Fibroblast of lung (primary cell): Measurements from ENCODE around the gene TSTD2. TPM values are rescaled to one million over a fixed set of nuclear protein-coding genes. Genes with fewer than 3 reads are reported as not detected.

Experiments used
- DNase-seq, 2 donors: peaks; one replicate each; pipeline versions ENCODE4 v3.0.0 to v3.0.0-alpha.2; 2010; ENCODE audit warnings: low read depth in 2 of 2
- H2AFZ ChIP-seq: 2 replicates; pipeline ENCODE4 v1.5.1; 2012; ENCODE audit warnings: low read length, control low read depth, inconsistent platforms
- H3K27ac ChIP-seq: 2 replicates; pipeline ENCODE4 v1.5.1; 2011; ENCODE audit warnings: low read length, control low read depth; ENCODE audit not compliant: insufficient read depth
- H3K27me3 ChIP-seq: 2 replicates; pipeline ENCODE4 v1.5.1; 2011; ENCODE audit warnings: mild to moderate bottlenecking, low read length; ENCODE audit not compliant: control insufficient read depth, insufficient read depth
- H3K36me3 ChIP-seq: 2 replicates; pipeline ENCODE4 v1.5.1; 2011; ENCODE audit warnings: low read length; ENCODE audit not compliant: control insufficient read depth, insufficient read depth
- H3K4me1 ChIP-seq: 2 replicates; pipeline ENCODE4 v1.5.1; 2011; ENCODE audit warnings: low read length; ENCODE audit not compliant: control insufficient read depth, insufficient read depth; ENCODE audit errors: extremely low read depth
- H3K4me2 ChIP-seq: 2 replicates; pipeline ENCODE4 v1.5.1; 2011; ENCODE audit warnings: low read length, control low read depth; ENCODE audit not compliant: insufficient read depth; ENCODE audit errors: extremely low read depth
- H3K4me3 ChIP-seq, 4 experiments: fragments of 200-600 bp in 1 of 4; sonication (generic) in 1 of 4; replicated peaks in 1 of 4; 2 replicates each; pipeline ENCODE4 v1.5.1; 2011 to 2016; ENCODE audit warnings: low read length in 4 of 4, low read depth in 3 of 4, mild to moderate bottlenecking in 3 of 4, control low read depth in 2 of 4, inconsistent platforms in 1 of 4, mixed read lengths in 1 of 4; ENCODE audit not compliant: insufficient read depth in 1 of 4; ENCODE audit errors: control extremely low read depth in 1 of 4
- H3K79me2 ChIP-seq: 2 replicates; pipeline ENCODE4 v1.5.1; 2012; ENCODE audit warnings: mild to moderate bottlenecking, low read length, inconsistent platforms; ENCODE audit not compliant: control insufficient read depth, insufficient read depth
- H3K9ac ChIP-seq: 2 replicates; pipeline ENCODE4 v1.5.1; 2011; ENCODE audit warnings: mild to moderate bottlenecking, low read length, control low read depth; ENCODE audit not compliant: insufficient read depth
- H3K9me3 ChIP-seq: 2 replicates; pipeline ENCODE4 v1.5.1; 2012; ENCODE audit warnings: low read depth, low read length; ENCODE audit not compliant: control insufficient read depth, insufficient read depth
- H4K20me1 ChIP-seq: 2 replicates; pipeline ENCODE4 v1.5.1; 2011; ENCODE audit warnings: low read length; ENCODE audit not compliant: control insufficient read depth, insufficient read depth; ENCODE audit errors: extremely low read depth
- EZH2 ChIP-seq: IDR thresholded peaks from 2 replicates; pipeline ENCODE4 v1.5.1; 2012; ENCODE audit warnings: low read length, control low read depth, mild to moderate bottlenecking; ENCODE audit errors: missing control alignments
- polyA plus RNA-seq, 2 donors: library from polyadenylated mRNA; depleted of rRNA in 1 of 2; stranded (reverse) in 1 of 2; unstranded in 1 of 2; fragments of >200 nt; gene quantifications; 2 replicates each; pipeline ENCODE4 v1.2.1, GENCODE V29; 2011 to 2012; ENCODE audit warnings: missing spikeins in 1 of 2
- total RNA-seq: library from RNA; depleted of rRNA; stranded (reverse); fragments of >200 nt; gene quantifications from 2 replicates; pipeline ENCODE4 v1.2.1, GENCODE V29; 2014
- TF ChIP-seq, protein P1 (sequence below), 2 donors: IDR thresholded peaks in 1 of 2; conservative IDR thresholded peaks in 1 of 2; 1 replicate in 1 of 2; 2 replicates in 1 of 2; pipeline ENCODE4 v1.5.1; 2011 to 2012; ENCODE audit warnings: low read length in 2 of 2, control low read depth in 1 of 2, inconsistent platforms in 1 of 2, low read depth in 1 of 2, mild to moderate bottlenecking in 1 of 2

Gene TSTD2
- total and polyA plus RNA-seq, 2 donors (not counting 1 experiment from before 2014, with no cell fraction given), result 15.9 to 20.1 TPM

DNA sequence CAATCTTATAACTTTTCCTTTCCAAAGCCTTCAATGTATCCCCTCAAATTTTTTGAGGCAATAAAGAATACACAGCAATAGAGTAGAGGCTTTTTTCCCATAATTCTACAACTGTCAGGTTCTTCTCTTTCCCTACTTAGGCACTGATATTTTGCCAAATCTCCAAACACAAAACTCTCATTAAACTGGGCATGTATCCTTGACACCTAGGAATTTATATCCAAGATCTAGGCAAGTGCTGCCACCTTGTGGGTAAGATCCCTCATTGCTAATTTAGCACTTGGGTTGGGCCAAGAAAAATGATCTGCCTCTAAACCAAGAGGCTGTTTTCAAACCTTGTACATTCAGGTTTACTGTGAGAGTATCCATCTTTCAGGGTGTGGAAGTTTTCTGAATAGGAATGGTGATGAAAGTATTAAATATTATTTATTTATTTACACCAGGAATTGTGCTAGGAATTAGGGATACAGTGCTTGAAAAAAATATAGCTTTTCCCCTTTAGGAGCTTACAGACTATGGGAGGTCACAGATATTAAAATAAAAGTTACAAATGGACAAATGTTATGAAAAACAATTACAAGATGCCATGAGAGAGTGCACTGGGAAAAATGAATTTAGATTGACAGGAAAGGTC is 17.6 kb downstream of the TSTD2 start:
- DNase-seq, result peak; percentile 49 to 68
- Histone ChIP-seq H3K27me3 (no peaks in the 10 kb centered on the region), H3K4me2 (no peak overlapping the region), H2AFZ (no peak overlapping the region), H3K27ac (no peak overlapping the region), H3K9ac (no peak overlapping the region), H3K4me3 (no peak overlapping the region), H3K4me1 (no peaks in the 10 kb centered on the region), H3K9me3 (no peaks in the 10 kb centered on the region), H3K79me2 (no peaks in the 10 kb centered on the region), H3K36me3 (peaks cover 6% of the 10 kb centered on the region), H4K20me1 (no peaks in the 10 kb centered on the region)
- TF ChIP-seq EZH2, result no peak
- TF ChIP-seq, protein P1, sequence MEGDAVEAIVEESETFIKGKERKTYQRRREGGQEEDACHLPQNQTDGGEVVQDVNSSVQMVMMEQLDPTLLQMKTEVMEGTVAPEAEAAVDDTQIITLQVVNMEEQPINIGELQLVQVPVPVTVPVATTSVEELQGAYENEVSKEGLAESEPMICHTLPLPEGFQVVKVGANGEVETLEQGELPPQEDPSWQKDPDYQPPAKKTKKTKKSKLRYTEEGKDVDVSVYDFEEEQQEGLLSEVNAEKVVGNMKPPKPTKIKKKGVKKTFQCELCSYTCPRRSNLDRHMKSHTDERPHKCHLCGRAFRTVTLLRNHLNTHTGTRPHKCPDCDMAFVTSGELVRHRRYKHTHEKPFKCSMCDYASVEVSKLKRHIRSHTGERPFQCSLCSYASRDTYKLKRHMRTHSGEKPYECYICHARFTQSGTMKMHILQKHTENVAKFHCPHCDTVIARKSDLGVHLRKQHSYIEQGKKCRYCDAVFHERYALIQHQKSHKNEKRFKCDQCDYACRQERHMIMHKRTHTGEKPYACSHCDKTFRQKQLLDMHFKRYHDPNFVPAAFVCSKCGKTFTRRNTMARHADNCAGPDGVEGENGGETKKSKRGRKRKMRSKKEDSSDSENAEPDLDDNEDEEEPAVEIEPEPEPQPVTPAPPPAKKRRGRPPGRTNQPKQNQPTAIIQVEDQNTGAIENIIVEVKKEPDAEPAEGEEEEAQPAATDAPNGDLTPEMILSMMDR (conservative IDR thresholded peaks at IDR 0.05 in 1 of 2, IDR thresholded peaks at IDR 0.05 in 1 of 2; ENCODE audit: low read depth in 1 of 2, low read length in 2 of 2), result peak; percentile 82 to 88

DNA sequence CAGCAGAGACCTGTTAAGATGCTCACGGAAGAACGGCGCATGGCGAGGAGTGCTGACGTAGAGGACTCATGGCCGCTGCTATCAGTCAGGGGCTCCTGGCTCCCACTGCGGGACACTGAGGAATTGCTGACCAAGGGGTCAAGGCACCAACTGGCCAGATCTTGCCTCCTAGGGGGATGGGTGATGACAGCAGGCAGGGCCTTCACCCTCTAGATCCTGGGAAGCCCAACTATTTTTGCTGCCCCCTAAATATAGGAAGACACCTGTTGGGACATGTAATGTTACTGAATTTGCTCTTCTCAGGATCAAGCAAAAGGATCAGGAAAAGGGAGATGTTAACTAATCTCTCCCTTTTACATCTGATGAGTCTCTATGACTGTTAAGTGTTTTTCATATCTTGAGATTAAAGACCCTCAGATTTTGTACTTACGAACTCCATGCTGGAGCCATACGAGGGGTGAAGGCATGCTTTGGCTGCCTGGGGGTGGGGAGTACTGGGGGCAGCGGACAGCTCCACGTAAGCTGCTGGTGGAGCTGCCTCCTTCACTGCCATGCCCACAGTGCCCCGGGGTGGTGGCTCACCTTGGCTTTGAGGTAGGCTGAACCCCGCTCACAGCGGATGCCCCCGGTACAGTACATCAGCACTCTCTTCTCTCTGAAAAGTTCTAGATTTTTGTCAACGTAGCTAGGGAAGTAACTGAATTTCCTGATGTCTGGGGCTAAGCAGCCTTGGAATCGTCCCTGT is 28.1 kb downstream of the TSTD2 start:
- no peaks in the 10 kb centered on the region for H3K27me3 ChIP-seq
- H3K27ac ChIP-seq, result no peak overlapping the region
- no peak for TF ChIP-seq EZH2
- TF ChIP-seq, protein P1 (conservative IDR thresholded peaks at IDR 0.05 in 1 of 2, IDR thresholded peaks at IDR 0.05 in 1 of 2; ENCODE audit: low read depth in 1 of 2, low read length in 2 of 2), result no peak
- no peak overlapping the region for H3K4me2 ChIP-seq
- H2AFZ ChIP-seq, result no peak overlapping the region
- no peaks in the 10 kb centered on the region for H4K20me1 ChIP-seq
- H3K4me3 ChIP-seq, result no peak overlapping the region
- peaks cover 6% of the 10 kb centered on the region for H3K36me3 ChIP-seq
- DNase-seq, result no peak
- no peaks in the 10 kb centered on the region for H3K4me1 ChIP-seq
- no peaks in the 10 kb centered on the region for H3K9me3 ChIP-seq
- no peak overlapping the region for H3K9ac ChIP-seq
- H3K79me2 ChIP-seq, result no peaks in the 10 kb centered on the region

DNA sequence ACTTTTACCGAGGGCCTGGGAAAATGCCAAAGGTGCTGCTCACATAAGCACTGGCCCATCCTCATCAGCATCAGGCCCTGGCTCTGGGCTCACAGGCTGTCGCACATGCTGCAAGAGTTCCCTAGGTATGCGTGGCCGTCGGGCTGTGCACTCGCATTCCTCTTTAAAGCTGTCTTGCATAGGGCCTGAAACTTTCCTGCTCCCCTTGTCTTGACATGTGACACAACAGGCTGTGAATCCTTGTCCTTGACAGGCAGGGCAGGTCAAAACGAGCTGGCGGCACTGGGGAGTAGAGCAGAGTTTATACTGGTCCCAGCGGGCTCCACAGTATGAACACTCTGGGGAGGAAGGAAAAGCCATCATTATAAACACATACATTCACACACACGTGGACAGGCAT is 30.7 kb downstream of the TSTD2 start:
- no peak for DNase-seq
- Histone ChIP-seq H3K9me3 (no peaks in the 10 kb centered on the region), H3K4me2 (no peak overlapping the region), H2AFZ (no peak overlapping the region), H3K4me1 (no peaks in the 10 kb centered on the region), H3K27me3 (no peaks in the 10 kb centered on the region), H3K9ac (no peak overlapping the region), H3K79me2 (no peaks in the 10 kb centered on the region), H4K20me1 (no peaks in the 10 kb centered on the region), H3K4me3 (no peak overlapping the region), H3K27ac (no peak overlapping the region), H3K36me3 (peaks cover 5% of the 10 kb centered on the region)
- TF ChIP-seq EZH2, result no peak
- TF ChIP-seq, protein P1 (conservative IDR thresholded peaks at IDR 0.05 in 1 of 2, IDR thresholded peaks at IDR 0.05 in 1 of 2; ENCODE audit: low read depth in 1 of 2, low read length in 2 of 2), result no peak
